Gastroesophageal sphincter (tissue), 3 donors: ENCODE results near the gene UIMC1.

Experiments used
- POLR2A ChIP-seq, 2 donors: fragments of 450-650 bp; IDR thresholded peaks; one replicate each; pipeline ENCODE4 v1.6.1; 2017; ENCODE audit warnings: antibody characterized with exemption in 2 of 2, mild to moderate bottlenecking in 2 of 2, moderate library complexity in 1 of 2
- TF ChIP-seq, protein P1 (sequence below), 4 experiments: fragments of 200-600 bp in 2 of 4; fragments of 450-650 bp in 2 of 4; sonication (generic) in 1 of 4; IDR thresholded peaks; one replicate each; pipeline ENCODE4 v1.5.1; 2017 to 2019; ENCODE audit warnings: antibody characterized with exemption in 4 of 4, mild to moderate bottlenecking in 2 of 4, moderate library complexity in 2 of 4

DNA sequence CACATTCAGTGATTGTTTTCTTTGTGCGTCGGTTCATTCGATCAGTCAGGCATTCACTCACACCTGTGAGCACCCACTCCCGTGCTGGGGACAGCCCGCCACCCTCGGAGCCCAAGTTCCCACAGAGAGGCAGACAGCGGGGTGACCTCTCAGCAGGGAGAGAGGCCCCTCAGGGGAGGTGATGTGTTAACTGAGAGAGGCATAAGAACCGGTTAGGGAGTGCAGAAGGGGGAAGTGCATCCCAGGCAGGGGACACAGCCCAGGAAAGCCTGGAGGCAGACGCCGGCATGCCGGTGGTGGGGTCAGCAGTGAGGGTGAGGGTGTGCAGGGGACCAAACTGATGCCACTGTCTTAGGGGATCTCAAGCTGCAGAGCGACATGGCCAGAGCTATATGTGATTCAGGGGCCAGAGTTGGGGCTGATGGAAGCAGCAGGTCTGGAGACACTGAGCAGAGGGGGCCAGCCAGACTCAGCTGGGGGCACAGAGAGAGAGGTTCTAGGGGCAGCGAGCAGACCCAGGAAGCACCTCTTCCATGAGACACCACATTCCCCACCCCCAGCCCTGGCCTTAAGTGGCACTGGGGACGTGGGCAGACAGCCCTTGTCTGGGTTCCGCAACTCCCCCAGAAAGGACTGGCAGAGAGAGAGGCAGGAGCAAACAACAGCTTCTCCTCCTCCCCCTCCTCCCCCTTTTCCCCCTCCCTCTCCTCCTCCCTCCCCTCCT, 143.4 kb downstream of the UIMC1 start:
- no peak for TF ChIP-seq POLR2A (IDR thresholded peaks at IDR 0.05)
- TF ChIP-seq, protein P1, sequence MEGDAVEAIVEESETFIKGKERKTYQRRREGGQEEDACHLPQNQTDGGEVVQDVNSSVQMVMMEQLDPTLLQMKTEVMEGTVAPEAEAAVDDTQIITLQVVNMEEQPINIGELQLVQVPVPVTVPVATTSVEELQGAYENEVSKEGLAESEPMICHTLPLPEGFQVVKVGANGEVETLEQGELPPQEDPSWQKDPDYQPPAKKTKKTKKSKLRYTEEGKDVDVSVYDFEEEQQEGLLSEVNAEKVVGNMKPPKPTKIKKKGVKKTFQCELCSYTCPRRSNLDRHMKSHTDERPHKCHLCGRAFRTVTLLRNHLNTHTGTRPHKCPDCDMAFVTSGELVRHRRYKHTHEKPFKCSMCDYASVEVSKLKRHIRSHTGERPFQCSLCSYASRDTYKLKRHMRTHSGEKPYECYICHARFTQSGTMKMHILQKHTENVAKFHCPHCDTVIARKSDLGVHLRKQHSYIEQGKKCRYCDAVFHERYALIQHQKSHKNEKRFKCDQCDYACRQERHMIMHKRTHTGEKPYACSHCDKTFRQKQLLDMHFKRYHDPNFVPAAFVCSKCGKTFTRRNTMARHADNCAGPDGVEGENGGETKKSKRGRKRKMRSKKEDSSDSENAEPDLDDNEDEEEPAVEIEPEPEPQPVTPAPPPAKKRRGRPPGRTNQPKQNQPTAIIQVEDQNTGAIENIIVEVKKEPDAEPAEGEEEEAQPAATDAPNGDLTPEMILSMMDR (IDR thresholded peaks at IDR 0.05), result no peak
